ENCODE results near the gene ACAD11.

DNA sequence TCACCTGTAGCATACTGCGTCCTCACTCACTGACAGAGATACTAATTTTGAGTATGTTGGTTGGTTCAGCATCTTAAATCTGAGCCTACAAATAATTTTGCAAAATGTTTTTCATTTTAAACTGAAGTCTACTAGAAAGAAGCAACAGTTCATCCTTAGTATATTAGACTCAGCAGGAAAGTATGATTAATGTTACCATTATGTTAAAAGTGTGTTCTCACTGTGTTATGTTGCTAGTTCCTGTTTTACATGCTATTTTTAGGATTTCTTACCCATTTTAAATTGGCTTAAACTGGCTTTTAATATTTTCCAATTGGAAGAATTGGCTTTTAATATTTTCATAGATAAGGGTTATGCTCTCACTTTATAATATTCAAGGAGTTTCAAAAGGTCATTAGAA lies 36.8 kb downstream of the ACAD11 start:
- TF ChIP-seq, protein P1, sequence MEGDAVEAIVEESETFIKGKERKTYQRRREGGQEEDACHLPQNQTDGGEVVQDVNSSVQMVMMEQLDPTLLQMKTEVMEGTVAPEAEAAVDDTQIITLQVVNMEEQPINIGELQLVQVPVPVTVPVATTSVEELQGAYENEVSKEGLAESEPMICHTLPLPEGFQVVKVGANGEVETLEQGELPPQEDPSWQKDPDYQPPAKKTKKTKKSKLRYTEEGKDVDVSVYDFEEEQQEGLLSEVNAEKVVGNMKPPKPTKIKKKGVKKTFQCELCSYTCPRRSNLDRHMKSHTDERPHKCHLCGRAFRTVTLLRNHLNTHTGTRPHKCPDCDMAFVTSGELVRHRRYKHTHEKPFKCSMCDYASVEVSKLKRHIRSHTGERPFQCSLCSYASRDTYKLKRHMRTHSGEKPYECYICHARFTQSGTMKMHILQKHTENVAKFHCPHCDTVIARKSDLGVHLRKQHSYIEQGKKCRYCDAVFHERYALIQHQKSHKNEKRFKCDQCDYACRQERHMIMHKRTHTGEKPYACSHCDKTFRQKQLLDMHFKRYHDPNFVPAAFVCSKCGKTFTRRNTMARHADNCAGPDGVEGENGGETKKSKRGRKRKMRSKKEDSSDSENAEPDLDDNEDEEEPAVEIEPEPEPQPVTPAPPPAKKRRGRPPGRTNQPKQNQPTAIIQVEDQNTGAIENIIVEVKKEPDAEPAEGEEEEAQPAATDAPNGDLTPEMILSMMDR (IDR thresholded peaks at IDR 0.05), result no peak
- TF ChIP-seq ZFX (IDR thresholded peaks at IDR 0.05; ENCODE audit: borderline replicate concordance), result no peak

All from 22Rv1 (cell line).